Ishikawa (cell line): ENCODE results near the gene USP40.

Source experiments
- CEBPB ChIP-seq: IDR thresholded peaks from 2 replicates; pipeline ENCODE4 v1.6.1; 2012
- CREB1 ChIP-seq: IDR thresholded peaks from 2 replicates; pipeline ENCODE4 v1.6.1; 2012; ENCODE audit warnings: low read depth
- EGR1 ChIP-seq: IDR thresholded peaks from 2 replicates; pipeline ENCODE4 v1.6.1; 2012
- EP300 ChIP-seq: IDR thresholded peaks from 2 replicates; pipeline ENCODE4 v1.6.1; 2012; ENCODE audit warnings: borderline replicate concordance
- FOXM1 ChIP-seq: IDR thresholded peaks from 2 replicates; pipeline ENCODE4 v1.6.1; 2012; ENCODE audit warnings: low read depth, borderline replicate concordance
- NFIC ChIP-seq: IDR thresholded peaks from 2 replicates; pipeline ENCODE4 v1.6.1; 2012
- RAD21 ChIP-seq: IDR thresholded peaks from 2 replicates; pipeline ENCODE4 v1.6.1; 2012; ENCODE audit warnings: low read depth
- REST ChIP-seq: IDR thresholded peaks from 2 replicates; pipeline ENCODE4 v1.6.1; 2012; ENCODE audit warnings: low read depth, mild to moderate bottlenecking
- TAF1 ChIP-seq: IDR thresholded peaks from 2 replicates; pipeline ENCODE4 v1.6.1; 2012; ENCODE audit warnings: low read depth, mild to moderate bottlenecking
- TCF12 ChIP-seq: IDR thresholded peaks from 2 replicates; pipeline ENCODE4 v1.6.1; 2012; ENCODE audit warnings: low read depth
- TEAD4 ChIP-seq: IDR thresholded peaks from 2 replicates; pipeline ENCODE4 v1.6.1; 2012
- USF1 ChIP-seq: IDR thresholded peaks from 2 replicates; pipeline ENCODE4 v1.6.1; 2012
- YY1 ChIP-seq: IDR thresholded peaks from 2 replicates; pipeline ENCODE4 v1.6.1; 2012; ENCODE audit warnings: low read depth
- ZBTB7A ChIP-seq: IDR thresholded peaks from 2 replicates; pipeline ENCODE4 v1.6.1; 2012; ENCODE audit warnings: low read depth
- TF ChIP-seq, protein P1 (sequence below): IDR thresholded peaks from 2 replicates; pipeline ENCODE4 v1.6.1; 2012

The USP40 gene

DNA sequence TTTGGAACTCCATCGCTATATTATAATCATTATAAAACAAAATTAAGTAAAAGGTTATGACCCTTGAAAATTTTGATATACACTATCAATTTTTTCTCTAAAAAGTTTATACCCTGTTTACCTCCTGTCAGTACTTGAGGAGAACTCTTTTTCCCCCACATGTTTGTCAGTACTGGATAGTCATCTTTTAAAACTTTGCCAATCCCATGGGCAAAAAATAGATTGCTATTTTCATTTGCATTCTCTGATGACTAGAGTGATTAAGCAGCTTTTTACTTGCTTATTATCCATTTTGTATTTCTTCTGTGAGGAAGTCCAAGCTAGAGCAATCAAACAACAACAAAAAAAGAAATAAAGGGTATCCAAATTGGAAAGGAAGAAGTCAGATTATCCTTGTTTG is 135.9 kb downstream of the USP40 start:
- TF ChIP-seq USF1 (no peak), CREB1 (no peak), YY1 (no peak), EP300 (no peak), EGR1 (no peak)

- no peak for TF ChIP-seq USF1
- no peak for TF ChIP-seq CREB1
- TF ChIP-seq, protein P1, sequence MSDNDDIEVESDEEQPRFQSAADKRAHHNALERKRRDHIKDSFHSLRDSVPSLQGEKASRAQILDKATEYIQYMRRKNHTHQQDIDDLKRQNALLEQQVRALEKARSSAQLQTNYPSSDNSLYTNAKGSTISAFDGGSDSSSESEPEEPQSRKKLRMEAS = no peak
- TF ChIP-seq CEBPB = no peak
- no peak for TF ChIP-seq NFIC
- no peak for TF ChIP-seq TCF12
- no peak for TF ChIP-seq REST
- no peak for TF ChIP-seq YY1
- no peak for TF ChIP-seq EGR1
- no peak for TF ChIP-seq FOXM1
- no peak for TF ChIP-seq TEAD4
- TF ChIP-seq RAD21 = no peak
- TF ChIP-seq EP300 = no peak
- TF ChIP-seq TAF1 = no peak
- TF ChIP-seq ZBTB7A = no peak
Observed at GRCh38 chr2:233430081-233430480, 136.5 kb downstream of the USP40 start.

DNA sequence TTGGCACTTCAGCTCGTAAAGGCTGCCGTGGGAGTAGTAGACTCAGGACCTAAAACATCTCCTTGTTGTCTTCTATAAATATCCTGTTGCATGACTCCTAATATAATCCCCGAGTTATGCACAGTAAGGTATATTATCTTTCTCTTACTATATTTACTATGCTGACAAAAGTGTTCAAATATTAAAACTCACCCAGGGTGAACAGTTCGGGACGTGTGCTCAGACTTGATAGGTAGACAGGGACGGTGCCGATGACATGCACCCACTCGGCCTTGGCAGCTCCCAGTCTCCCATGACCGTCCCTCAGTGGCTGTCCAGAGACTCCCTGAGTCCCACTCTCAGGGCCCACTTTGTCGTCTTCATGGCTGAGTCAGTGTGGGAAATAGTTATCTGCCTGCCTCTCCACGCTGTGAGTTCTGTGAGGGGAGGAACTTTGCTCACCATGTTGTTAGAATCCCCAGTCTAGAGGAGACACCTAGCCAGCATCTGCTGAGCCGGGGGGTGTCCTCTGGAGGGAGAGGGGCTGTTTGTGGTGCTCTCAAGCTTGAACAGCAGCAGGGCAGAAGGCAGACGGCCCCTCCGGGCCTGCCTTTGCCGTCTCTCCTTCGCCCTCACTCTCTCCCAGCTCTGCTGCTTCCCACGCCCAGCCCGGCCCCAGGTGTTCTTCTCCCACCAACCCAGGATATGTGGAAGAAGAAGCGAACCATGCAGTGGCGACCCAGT is 137.2 kb downstream of the USP40 start:
- no peak for TF ChIP-seq TEAD4
- TF ChIP-seq YY1 = no peak
- TF ChIP-seq CREB1 = no peak
- TF ChIP-seq EP300 = no peak
- TF ChIP-seq EGR1 = no peak
- TF ChIP-seq USF1 = no peak
- no peak for TF ChIP-seq TCF12
- TF ChIP-seq FOXM1 = no peak
- TF ChIP-seq RAD21 = no peak
- no peak for TF ChIP-seq ZBTB7A
- no peak for TF ChIP-seq REST

GRCh38 chr2:233428438-233428837 is 138.1 kb downstream of the USP40 start:
- no peak for TF ChIP-seq ZBTB7A
- TF ChIP-seq TEAD4 = no peak
- TF ChIP-seq TCF12 = no peak
- no peak for TF ChIP-seq RAD21
- no peak for TF ChIP-seq TAF1
- TF ChIP-seq FOXM1 = no peak
- TF ChIP-seq CEBPB = no peak
- TF ChIP-seq NFIC = no peak
- TF ChIP-seq USF1 = no peak
- no peak for TF ChIP-seq REST
- TF ChIP-seq YY1 = no peak
- TF ChIP-seq CREB1 = no peak
- no peak for TF ChIP-seq EGR1
- TF ChIP-seq, protein P1 = no peak
- no peak for TF ChIP-seq EP300
